K562 (cell line): ENCODE measurements around the gene DNASE1L1. TPM values are rescaled to one million over a fixed set of nuclear protein-coding genes. Genes with fewer than 3 reads are reported as not detected.

Experiments used
- ATAC-seq: fragments of 200-7000 bp; cut with Tn5 transposase; 3 replicates; pipeline ENCODE4 v1.9.1; 2020; ENCODE audit warnings: moderate library complexity
- BruUV-seq: library from RNA; stranded (reverse); fragments of 400-500 nt; replicated peaks from 2 replicates; lab custom pipeline; 2021; lab: Mats Ljungman, UMichigan
- CTCF ChIA-PET: fragments of 300-600 bp; formaldehyde crosslinking; extraction: SDS; loops from one replicate; lab custom pipeline; 2021; ENCODE audit warnings: low intra/inter-chr PET ratio; lab: Yijun Ruan, JAX
- POLR2A ChIA-PET: fragments of 300-600, 350-650 bp; sonication (Branson Sonifier 250); formaldehyde crosslinking; extraction: SDS; loops from one replicate; lab custom pipeline; 2021; ENCODE audit warnings: antibody characterized with exemption, inconsistent platforms; lab: Yijun Ruan, JAX
- DNase-seq, 4 experiments: peaks; one replicate each; pipeline versions ENCODE4 v3.0.0 to v3.0.0-alpha.2; 2011 to 2018; ENCODE audit warnings: low spot score in 3 of 4, mixed read lengths in 3 of 4; ENCODE audit errors: extremely low read depth in 1 of 4
- FAIRE-seq: peaks from 2 replicates; lab custom pipeline; 2011; peaks lifted over from hg19 to GRCh38; lab: Jason Lieb, UNC
- H2AFZ ChIP-seq: 2 replicates; pipeline ENCODE4 v1.6.0; 2011; ENCODE audit warnings: low read depth, low read length, control low read depth, inconsistent platforms
- H3K27ac ChIP-seq: fragments of 200-600 bp; 3 replicates; pipeline ENCODE4 v1.8.0; 2011; ENCODE audit warnings: low read depth, mild to moderate bottlenecking, control low read depth, inconsistent platforms, low read length, moderate library complexity, mixed read lengths; ENCODE audit errors: extremely low read depth
- H3K27me3 ChIP-seq, 2 experiments: fragments of 300-600 bp in 1 of 2; 2 replicates in 1 of 2; 3 replicates in 1 of 2; pipeline versions ENCODE4 v1.6.0 to v1.8.0; 2011; ENCODE audit warnings: inconsistent platforms in 2 of 2, low read length in 2 of 2, mild to moderate bottlenecking in 1 of 2, mixed read lengths in 1 of 2, moderate library complexity in 1 of 2; ENCODE audit not compliant: control insufficient read depth in 2 of 2, insufficient read depth in 2 of 2
- H3K36me3 ChIP-seq: fragments of 300-600 bp; 3 replicates; pipeline ENCODE4 v1.8.0; 2011; ENCODE audit warnings: mild to moderate bottlenecking, low read length, inconsistent platforms; ENCODE audit not compliant: control insufficient read depth, insufficient read depth
- H3K4me1 ChIP-seq, 2 experiments: fragments of 200-600 bp in 1 of 2; replicated peaks in 1 of 2; 2 replicates in 1 of 2; 3 replicates in 1 of 2; pipeline versions ENCODE4 v1.5.1 to v1.8.0; 2011; ENCODE audit warnings: inconsistent platforms in 2 of 2, low read length in 2 of 2, mild to moderate bottlenecking in 1 of 2, mixed read lengths in 1 of 2, moderate library complexity in 1 of 2; ENCODE audit not compliant: control insufficient read depth in 2 of 2, insufficient read depth in 2 of 2
- H3K4me2 ChIP-seq: 2 replicates; pipeline ENCODE4 v1.6.1; 2011; ENCODE audit warnings: low read length, control low read depth, inconsistent platforms, mixed read lengths; ENCODE audit not compliant: insufficient read depth
- H3K4me3 ChIP-seq: fragments of 200-600 bp; sonication (generic), shearing (Covaris generic); 2 replicates; pipeline ENCODE4 v1.5.1; 2016; ENCODE audit warnings: control low read depth, inconsistent platforms
- H3K79me2 ChIP-seq: fragments of 200-600 bp; 3 replicates; pipeline ENCODE4 v1.8.0; 2011; ENCODE audit warnings: low read length, inconsistent platforms; ENCODE audit not compliant: control insufficient read depth, insufficient read depth
- H3K9ac ChIP-seq, 2 experiments: 2 replicates each; pipeline versions ENCODE4 v1.6.0 to v1.6.1; 2011; ENCODE audit warnings: low read depth in 2 of 2, low read length in 2 of 2, control low read depth in 1 of 2, inconsistent platforms in 1 of 2, mild to moderate bottlenecking in 1 of 2, mixed read lengths in 1 of 2; ENCODE audit not compliant: insufficient read depth in 1 of 2
- H3K9me1 ChIP-seq: one replicate; pipeline ENCODE4 v1.6.0; 2011; ENCODE audit warnings: inconsistent platforms, mild to moderate bottlenecking, low read length, moderate library complexity; ENCODE audit not compliant: control insufficient read depth, insufficient read depth
- H3K9me3 ChIP-seq: replicated peaks from 2 replicates; pipeline ENCODE4 v1.5.1; 2011; ENCODE audit warnings: low read depth, low read length, inconsistent platforms; ENCODE audit not compliant: control insufficient read depth, insufficient read depth
- H4K20me1 ChIP-seq: replicated peaks from 2 replicates; pipeline ENCODE4 v1.6.1; 2011; ENCODE audit warnings: low read length, inconsistent platforms, mixed read lengths; ENCODE audit not compliant: control insufficient read depth, insufficient read depth
- BDP1 ChIP-seq: IDR thresholded peaks from 3 replicates; pipeline ENCODE4 v1.6.1; 2011; ENCODE audit not compliant: insufficient read length, insufficient read depth
- EWSR1 ChIP-seq: fragments of 450-650 bp; IDR thresholded peaks from 2 replicates; pipeline ENCODE4 v1.6.1; 2018; ENCODE audit warnings: borderline replicate concordance, mild to moderate bottlenecking, low read depth, moderate library complexity; ENCODE audit not compliant: partially characterized antibody
- ILK ChIP-seq: fragments of 450-650 bp; IDR thresholded peaks from 2 replicates; pipeline ENCODE4 v1.6.1; 2016; ENCODE audit warnings: missing genetic modification characterization, low read depth, mild to moderate bottlenecking, missing compliant biosample characterization, moderate library complexity, borderline replicate concordance
- KAT7 ChIP-seq: sonication (generic); formaldehyde crosslinking; IDR thresholded peaks from 2 replicates; pipeline ENCODE4 v1.8.0; 2022; ENCODE audit warnings: missing genetic modification reagents, mild to moderate bottlenecking, borderline replicate concordance
- PKNOX1 ChIP-seq: fragments of 450-650 bp; IDR thresholded peaks from 2 replicates; pipeline ENCODE4 v1.6.1; 2016
- REST ChIP-seq, 2 experiments: fragments of 450-650 bp; formaldehyde crosslinking in 1 of 2; IDR thresholded peaks; 2 replicates each; pipeline versions ENCODE4 v1.4.0 to v1.6.1; 2014 to 2020; ENCODE audit warnings: mild to moderate bottlenecking in 2 of 2, borderline replicate concordance in 1 of 2, low read depth in 1 of 2
- ZNF511 ChIP-seq: sonication (generic); formaldehyde crosslinking; IDR thresholded peaks from 2 replicates; pipeline ENCODE4 v1.8.0; 2022; ENCODE audit warnings: mild to moderate bottlenecking, missing genetic modification reagents
- WGBS: fragments of 100-300 bp; shearing (Covaris generic); methylation state at CpG from one replicate; pipeline ENCODE4 v1.1.6; 2016; ENCODE audit warnings: low coverage, mixed read lengths; ENCODE audit not compliant: insufficient coverage; ENCODE audit errors: missing lambda C conversion rate; 5-methylcytosine and 5-hydroxymethylcytosine counted together
- in situ Hi-C: fragments of 300-500 bp; cut with MboI; formaldehyde crosslinking; loops from 4 replicates; pipeline ENCODE4 v1.15.0; 2018; ENCODE audit warnings: inconsistent platforms, mixed read lengths
- intact Hi-C: fragments of 100-400 bp; cut with micrococcal nuclease; formaldehyde crosslinking; loops from 2 replicates; pipeline ENCODE4 v1.14.2; 2022
- polyA plus RNA-seq, 8 experiments: library from polyadenylated mRNA; depleted of rRNA in 4 of 8; stranded (reverse) in 5 of 8; unstranded in 3 of 8; fragments of >200 nt; fragmentation: Nextera tagmentation in 2 of 8; fragmentation: Illumina TruSeq in 1 of 8; extraction: Ambion mirVana in 2 of 8; extraction: Trizol in 1 of 8; gene quantifications; 2 replicates each; pipeline versions ENCODE4 v1.2.1 to v1.2.3, GENCODE V29; 2011 to 2014; ENCODE audit warnings: inconsistent platforms in 1 of 8, missing spikeins in 1 of 8
- total RNA-seq, 7 experiments: library from RNA; depleted of rRNA in 6 of 7; stranded (reverse); fragments of >200 nt in 6 of 7; fragmentation: Illumina TruSeq in 2 of 7; extraction: Trizol in 2 of 7; gene quantifications; 2 replicates each; pipeline versions ENCODE4 v1.2.1 to v1.2.3, GENCODE V29; 2011 to 2021; ENCODE audit warnings: low replicate concordance in 1 of 7
- TF ChIP-seq, protein P1 (sequence below): fragments of 450-650 bp; IDR thresholded peaks from 2 replicates; pipeline ENCODE4 v1.6.1; 2016; ENCODE audit warnings: missing biosample characterization, missing genetic modification characterization

The DNASE1L1 gene
- total and polyA plus RNA-seq, 9 of the 15 experiments (the other 6 are each of a cell fraction or from before 2014, with no cell fraction given), result 0.73 to 12.6 (median 7.9) TPM

DNA sequence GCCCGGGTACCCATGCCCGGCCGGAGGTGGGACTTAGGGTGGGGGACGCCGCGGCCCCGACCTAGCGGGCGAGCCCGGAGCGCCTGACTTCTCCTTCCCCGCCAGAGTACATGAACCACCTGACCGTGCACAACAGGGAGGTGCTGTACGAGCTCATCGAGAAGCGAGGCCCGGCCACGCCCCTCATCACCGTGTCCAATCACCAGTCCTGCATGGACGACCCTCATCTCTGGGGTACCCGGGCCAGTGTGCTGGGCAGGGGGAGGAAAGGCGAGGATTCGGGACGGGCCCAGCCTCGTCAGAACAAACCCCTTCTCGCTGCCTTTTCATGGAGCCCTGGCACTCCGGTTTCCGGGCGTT is 2.9 kb upstream of the DNASE1L1 start (continued):
- TF ChIP-seq EWSR1, result no peak
- TF ChIP-seq ZNF511 (CRISPR knock-in tag), result no peak
- TF ChIP-seq, protein P1, sequence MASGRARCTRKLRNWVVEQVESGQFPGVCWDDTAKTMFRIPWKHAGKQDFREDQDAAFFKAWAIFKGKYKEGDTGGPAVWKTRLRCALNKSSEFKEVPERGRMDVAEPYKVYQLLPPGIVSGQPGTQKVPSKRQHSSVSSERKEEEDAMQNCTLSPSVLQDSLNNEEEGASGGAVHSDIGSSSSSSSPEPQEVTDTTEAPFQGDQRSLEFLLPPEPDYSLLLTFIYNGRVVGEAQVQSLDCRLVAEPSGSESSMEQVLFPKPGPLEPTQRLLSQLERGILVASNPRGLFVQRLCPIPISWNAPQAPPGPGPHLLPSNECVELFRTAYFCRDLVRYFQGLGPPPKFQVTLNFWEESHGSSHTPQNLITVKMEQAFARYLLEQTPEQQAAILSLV (tag), result no peak
- no peak for TF ChIP-seq ILK
- TF ChIP-seq, all 486 proteins: peak for 9

DNA sequence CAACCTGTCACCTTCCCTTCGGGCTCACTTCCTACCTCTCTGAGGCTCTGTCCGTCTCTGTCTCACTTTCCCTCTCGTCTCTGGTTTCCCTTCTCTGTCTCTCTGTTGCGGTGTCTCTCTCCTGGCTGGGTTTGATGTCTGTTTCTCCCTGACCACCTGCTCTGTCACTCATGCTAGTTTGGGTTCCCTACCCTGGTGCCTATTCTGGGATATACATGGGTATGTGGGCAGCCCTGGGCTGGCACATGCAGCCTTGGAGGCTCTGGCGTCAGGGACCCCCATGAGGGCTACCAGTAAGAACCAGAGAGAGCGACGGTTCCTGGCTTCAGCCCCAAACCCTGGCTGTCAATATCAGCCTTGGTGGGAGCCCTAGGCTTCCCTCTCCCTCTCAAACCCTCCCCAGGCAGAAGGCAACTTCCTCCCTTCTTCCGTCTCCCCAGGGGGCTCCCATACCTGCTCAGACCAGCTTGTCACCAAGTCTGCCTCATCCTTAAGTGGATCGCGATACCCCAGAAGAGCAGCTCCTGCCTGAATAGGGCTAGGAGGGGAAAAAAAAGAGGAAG is 314 bp downstream of the DNASE1L1 start:
- CTCF ChIA-PET, result interaction anchor here (0.7 kb wide), 1 partner anchor 126 kb away, joined by 4 read pairs; no protein-coding TSS in a partner anchor
- Histone ChIP-seq H3K79me2 (peaks cover 25% of the 10 kb centered on the region), H3K4me1 (peaks cover 13 to 50% of the 10 kb centered on the region in 2 experiments; a peak in 4 of 5 replicates), H3K9ac (peak overlapping the region; percentile 61 to 90), H3K4me2 (peak overlapping the region; percentile 91), H3K27me3 (no peaks in the 10 kb centered on the region), H3K9me3 (no peaks in the 10 kb centered on the region), H3K36me3 (peaks cover 5% of the 10 kb centered on the region; the same call in 1 of the 3 replicates), H4K20me1 (no peaks in the 10 kb centered on the region), H3K9me1 (no peaks in the 10 kb centered on the region), H3K4me3 (peak overlapping the region; percentile 40), H2AFZ (peak overlapping the region; percentile 75), H3K27ac (peak overlapping the region; percentile 77)
- intact Hi-C loops, result no loop called here
- FAIRE-seq, result no peak
- in situ Hi-C loops, result loop anchor here (10.0 kb wide), 1 partner anchor 126 kb away; no protein-coding TSS in a partner anchor
- peak; percentile 32; the same call in 2 of the 3 replicates for ATAC-seq
- WGBS, result 6% methylated on average over 4 of the region's 10 CpGs
- BruUV-seq, result TSS peak; percentile 32
- no peak for DNase-seq
- POLR2A ChIA-PET, result interaction anchor here (0.6 to 5.0 kb wide), 6 partner anchors 8 to 118 kb away, joined by 3 to 85 read pairs (median 4); partner anchors contain the start of genes LAGE3 and RPL10
- TF ChIP-seq KAT7 (CRISPR knock-in tag) (0 out of 2 replicates have a peak, but pooled peaks have one; percentile 53), PKNOX1 (peak; percentile 32; the same call in 1 of the 2 replicates), BDP1 (no peak), REST (IDR thresholded peaks at IDR 0.05; ENCODE audit: borderline replicate concordance) (peak; percentile 60), REST (CRISPR knock-in tag; IDR thresholded peaks at IDR 0.05; ENCODE audit: low read depth) (no peak)
